IPS-11a (cell line): ENCODE measurements around the gene EFHC1.

Experiments used
- H3K4me3 ChIP-seq: one replicate; pipeline ENCODE4 v1.5.1; 2013; ENCODE audit warnings: low read depth, low read length, control low read depth

EFHC1 gene

DNA sequence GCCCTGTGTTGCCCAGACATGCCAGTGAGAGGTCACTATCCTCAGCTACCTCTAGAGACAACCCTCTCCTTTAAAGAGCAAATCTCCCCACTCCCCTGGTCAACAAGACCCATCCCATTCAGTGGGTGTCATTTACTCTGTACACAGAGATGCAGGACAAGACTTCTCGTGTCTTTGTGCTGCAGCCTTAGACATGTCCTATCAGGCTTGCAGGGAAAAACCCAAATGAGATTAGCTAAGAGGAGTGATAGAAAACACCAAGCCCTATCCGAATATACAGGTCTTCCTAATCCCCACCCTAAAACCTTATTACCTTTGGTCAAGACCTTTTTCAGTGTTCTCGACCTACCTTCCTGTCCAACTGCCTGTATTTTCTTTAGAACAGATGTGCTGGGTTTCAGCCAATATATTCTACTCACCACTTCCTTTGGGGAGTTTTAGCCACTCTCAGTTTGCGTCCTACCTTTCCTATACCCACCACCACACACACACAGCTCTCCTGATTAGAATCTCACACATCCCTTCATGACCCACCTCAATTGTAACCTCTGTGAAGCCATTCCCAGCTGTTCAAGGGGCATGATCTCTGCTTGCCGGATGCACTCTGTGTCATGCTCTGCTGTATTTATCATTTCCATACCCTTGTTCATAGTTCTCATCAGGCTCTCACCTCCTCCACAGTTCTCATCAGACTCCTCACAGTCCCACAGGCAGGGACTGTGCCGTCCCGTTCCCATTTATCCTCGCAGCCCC is 117.0 kb downstream of the EFHC1 start:
- no peak overlapping the region for H3K4me3 ChIP-seq

DNA sequence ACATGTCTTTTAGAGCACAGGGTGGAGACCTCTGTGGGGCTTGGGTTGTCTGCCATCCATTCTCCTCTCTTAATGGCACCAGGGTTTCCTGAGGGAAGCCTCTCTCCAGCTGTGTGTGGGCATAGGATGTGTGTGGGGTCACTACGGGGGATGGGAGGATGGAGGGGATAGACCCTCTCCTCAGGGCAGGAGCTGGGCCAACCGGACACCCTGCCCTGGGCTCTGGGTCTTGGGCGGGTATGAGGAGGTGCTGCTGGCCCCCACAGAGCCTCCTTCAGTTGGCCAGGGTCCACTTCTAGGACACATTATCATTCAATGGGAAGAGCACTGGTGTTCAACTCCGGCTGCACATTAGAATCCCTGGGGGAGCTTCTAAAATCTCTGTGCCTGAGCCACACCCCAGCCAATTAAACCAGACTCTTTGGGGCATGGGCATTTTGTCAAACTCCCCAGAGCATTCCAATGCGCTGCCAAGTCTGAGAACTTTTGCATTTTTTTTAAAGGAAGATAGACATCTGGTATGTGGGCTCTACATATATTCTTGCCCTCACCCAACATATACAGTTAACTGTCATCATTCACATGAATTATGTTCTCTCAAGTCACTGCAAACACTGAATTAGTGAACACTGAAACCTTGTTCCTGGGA is 118.2 kb downstream of the EFHC1 start:
- no peak overlapping the region for H3K4me3 ChIP-seq

DNA sequence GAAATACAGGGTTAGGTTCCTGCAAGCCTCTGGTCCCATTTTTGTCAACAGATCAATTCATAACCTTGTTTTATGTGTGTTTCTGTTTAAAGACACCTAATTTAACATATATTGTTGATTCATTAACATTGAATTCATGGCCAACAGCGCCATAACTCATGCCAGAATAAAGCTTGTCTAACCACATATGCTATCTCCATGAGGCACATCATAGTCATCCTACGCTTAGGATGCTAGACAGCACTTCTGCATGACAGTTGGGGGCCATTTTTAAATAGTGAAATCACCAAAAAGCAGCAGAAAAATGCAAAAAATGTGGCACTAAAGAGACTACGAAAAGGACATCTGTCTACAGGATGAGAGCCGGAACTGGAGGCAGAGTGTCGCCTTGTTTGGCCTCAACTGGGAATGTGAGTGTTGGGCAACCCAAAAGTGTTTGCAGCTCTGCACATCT is 118.8 kb downstream of the EFHC1 start:
- no peak overlapping the region for H3K4me3 ChIP-seq

- no peak overlapping the region for H3K4me3 ChIP-seq
Observed at GRCh38 chr6:52539607-52540006, 119.5 kb downstream of the EFHC1 start.

- no peak overlapping the region for H3K4me3 ChIP-seq
Observed at GRCh38 chr6:52540286-52540902, 120.3 kb downstream of the EFHC1 start.

DNA sequence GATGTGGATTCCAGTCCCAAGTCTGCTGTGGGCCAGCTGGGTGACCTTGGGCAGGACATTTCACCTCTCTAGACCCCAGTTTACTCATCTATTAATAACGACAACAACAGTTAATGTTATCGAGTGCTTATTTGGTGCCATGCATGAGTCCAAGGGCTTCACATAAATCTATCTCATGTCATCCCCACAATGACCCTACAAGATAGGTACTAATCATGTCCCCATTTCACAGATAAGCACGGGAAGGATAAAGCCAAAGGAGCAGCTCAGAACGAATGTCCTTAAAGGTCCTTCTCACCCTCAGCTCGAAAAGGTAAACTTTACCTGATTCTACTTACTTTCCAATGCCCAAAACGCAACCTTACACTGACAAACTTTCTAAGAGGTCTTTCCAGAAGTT is 121.0 kb downstream of the EFHC1 start:
- H3K4me3 ChIP-seq, result no peak overlapping the region

- H3K4me3 ChIP-seq, result no peak overlapping the region
Observed at GRCh38 chr6:52543262-52543661, 123.1 kb downstream of the EFHC1 start.

GRCh38 chr6:52543729-52544601 is 123.8 kb downstream of the EFHC1 start:
- no peak overlapping the region for H3K4me3 ChIP-seq

- H3K4me3 ChIP-seq, result no peak overlapping the region
Observed at GRCh38 chr6:52544602-52545405, 124.7 kb downstream of the EFHC1 start.

DNA sequence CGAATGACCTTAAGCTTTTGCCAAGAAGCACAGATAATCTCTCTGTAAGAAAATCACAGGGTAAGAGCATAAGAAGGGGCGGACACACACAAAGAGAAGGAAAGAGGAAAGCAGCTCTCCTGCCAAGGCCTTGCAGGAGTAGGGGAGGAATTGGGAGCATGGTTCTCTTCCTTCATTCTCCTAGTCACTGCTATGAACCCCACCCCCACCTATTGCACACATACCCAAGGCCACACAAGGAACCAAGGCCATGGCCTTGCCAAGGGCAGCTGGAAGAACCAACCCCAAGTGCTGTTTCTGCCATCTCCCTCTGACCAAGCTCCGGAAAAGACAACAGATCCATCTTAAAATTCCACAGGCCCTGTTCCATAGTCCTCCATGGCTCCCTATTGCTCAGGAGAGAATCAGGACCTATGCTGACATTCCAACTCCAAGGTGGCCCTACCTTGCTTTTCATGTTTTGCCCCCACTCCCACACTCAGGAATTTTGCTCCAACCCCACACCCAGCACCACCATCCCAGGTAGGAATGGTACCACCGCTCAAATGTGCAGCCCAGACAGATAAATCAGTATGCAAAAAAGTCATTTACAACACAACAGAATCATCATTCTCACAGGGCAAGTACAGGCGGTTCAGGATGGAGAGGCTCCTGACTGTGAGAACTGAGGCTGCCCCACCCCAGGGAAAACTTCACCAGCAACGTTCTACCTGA is 125.4 kb downstream of the EFHC1 start:
- H3K4me3 ChIP-seq, result no peak overlapping the region

- H3K4me3 ChIP-seq, result no peak overlapping the region
Observed at GRCh38 chr6:52546192-52546591, 126.0 kb downstream of the EFHC1 start.

GRCh38 chr6:52546678-52547077 is 126.5 kb downstream of the EFHC1 start:
- no peak overlapping the region for H3K4me3 ChIP-seq

DNA sequence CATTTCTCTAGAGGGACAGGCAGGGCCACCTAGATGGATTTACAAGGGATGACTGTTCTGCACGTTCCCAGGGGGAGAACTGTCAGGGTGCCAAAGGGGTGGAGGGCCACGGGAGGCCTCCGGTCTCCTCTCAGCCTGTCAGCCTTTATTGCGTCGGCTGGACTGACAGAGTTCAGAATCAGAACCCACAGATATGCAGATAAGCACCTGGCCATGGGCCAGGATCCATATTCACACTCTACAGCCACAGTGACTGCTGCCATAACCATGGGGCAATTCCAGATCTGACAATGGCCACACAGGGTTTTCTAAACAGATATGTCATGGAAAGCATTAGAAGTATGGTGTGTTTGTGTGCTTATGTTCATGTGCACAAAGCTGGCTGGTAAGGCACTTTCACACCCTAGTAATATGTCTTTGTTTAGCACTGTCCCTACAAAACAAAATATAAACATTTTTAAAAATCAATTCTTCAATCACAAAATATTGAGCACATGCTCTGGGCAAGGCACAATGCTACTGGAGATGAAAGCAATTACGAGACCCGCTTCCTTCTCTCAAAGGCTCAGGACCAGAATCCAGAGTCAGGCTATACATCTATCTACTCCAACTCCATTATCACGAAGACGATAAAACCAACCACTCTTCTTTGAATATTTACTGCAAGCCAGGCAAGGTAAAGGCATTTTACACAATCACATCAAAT is 127.7 kb downstream of the EFHC1 start:
- H3K4me3 ChIP-seq, result no peak overlapping the region

- no peak overlapping the region for H3K4me3 ChIP-seq
Observed at GRCh38 chr6:52548353-52548713, 128.2 kb downstream of the EFHC1 start.

DNA sequence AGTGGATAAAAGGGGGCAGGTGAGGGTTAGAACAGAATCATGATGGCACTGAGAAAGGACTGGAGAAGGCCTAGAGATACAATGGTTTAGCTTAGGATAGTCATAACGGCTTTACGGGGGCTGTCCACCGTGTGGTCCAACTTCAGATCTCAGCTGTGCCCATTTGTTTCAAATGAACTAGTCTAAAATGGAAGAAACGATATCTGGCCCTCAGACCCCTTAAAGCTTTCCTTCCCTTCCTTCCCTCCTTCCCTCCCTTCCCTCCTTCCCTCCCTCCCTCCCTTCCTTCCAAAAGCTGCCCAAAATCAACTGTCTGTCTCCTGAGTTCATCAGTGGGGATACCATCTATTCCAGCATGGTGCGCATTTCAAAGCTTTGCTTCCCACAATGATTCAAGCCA is 128.9 kb downstream of the EFHC1 start:
- no peak overlapping the region for H3K4me3 ChIP-seq

- H3K4me3 ChIP-seq, result no peak overlapping the region
Observed at GRCh38 chr6:52549428-52549827, 129.3 kb downstream of the EFHC1 start.

- H3K4me3 ChIP-seq, result no peak overlapping the region
Observed at GRCh38 chr6:52550014-52550575, 130.0 kb downstream of the EFHC1 start.

- H3K4me3 ChIP-seq, result no peak overlapping the region
Observed at GRCh38 chr6:52550870-52551269, 130.7 kb downstream of the EFHC1 start.
